SK-N-SH treated with all-trans-retinoic acid at 6 μM for 48 hours (cell line): ENCODE data around the gene PDE3A.

Experiments
- CREB5 ChIP-seq: fragments of 250-450 bp; sonication (Bioruptor Pico); IDR thresholded peaks from 2 replicates; pipeline ENCODE4 v1.5.1; 2020; ENCODE audit warnings: low read depth, mild to moderate bottlenecking, moderate library complexity
- CSRNP3 ChIP-seq: fragments of 250-450 bp; sonication (Bioruptor Pico); IDR thresholded peaks from 2 replicates; pipeline ENCODE4 v1.5.1; 2021; ENCODE audit warnings: mild to moderate bottlenecking, moderate library complexity
- PATZ1 ChIP-seq: fragments of 250-450 bp; sonication (Bioruptor Pico); IDR thresholded peaks from 2 replicates; pipeline ENCODE4 v1.8.0; 2020; ENCODE audit warnings: mild to moderate bottlenecking, moderate library complexity, borderline replicate concordance
- TOX ChIP-seq: fragments of 250-450 bp; sonication (Bioruptor Pico); IDR thresholded peaks from 2 replicates; pipeline ENCODE4 v1.8.0; 2021; ENCODE audit warnings: mild to moderate bottlenecking, moderate library complexity, borderline replicate concordance

GRCh38 chr12:20403230-20403629 lies 34.9 kb downstream of the PDE3A start:
- TF ChIP-seq TOX (CRISPR knock-in tag) (no peak), CREB5 (CRISPR knock-in tag) (no peak), PATZ1 (CRISPR knock-in tag) (no peak), CSRNP3 (CRISPR knock-in tag) (no peak)
